Measurements from ENCODE around the gene SATB2.

DNA sequence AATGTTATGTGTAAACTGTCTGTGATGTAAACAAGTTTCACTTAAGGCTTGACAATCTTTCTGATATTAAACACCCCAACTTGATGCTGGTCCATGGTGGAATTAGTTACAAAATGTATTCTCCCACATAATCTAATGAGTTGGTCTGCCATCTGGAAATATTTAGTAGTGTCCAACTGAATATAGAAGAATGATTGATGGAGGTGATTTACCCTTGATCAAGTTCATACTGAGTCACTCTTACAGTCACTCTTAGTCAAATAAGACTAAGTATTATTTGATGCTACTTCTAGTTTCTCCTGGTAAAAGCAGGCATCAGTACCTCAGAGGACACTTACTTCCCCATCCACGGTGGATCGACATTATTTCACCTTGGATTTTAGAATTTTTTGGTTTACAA lies 198.1 kb downstream of the SATB2 start:
- TF ChIP-seq, protein P1, sequence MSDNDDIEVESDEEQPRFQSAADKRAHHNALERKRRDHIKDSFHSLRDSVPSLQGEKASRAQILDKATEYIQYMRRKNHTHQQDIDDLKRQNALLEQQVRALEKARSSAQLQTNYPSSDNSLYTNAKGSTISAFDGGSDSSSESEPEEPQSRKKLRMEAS (CRISPR knock-in tag; IDR thresholded peaks at IDR 0.05) = no peak
- TF ChIP-seq, protein P2, sequence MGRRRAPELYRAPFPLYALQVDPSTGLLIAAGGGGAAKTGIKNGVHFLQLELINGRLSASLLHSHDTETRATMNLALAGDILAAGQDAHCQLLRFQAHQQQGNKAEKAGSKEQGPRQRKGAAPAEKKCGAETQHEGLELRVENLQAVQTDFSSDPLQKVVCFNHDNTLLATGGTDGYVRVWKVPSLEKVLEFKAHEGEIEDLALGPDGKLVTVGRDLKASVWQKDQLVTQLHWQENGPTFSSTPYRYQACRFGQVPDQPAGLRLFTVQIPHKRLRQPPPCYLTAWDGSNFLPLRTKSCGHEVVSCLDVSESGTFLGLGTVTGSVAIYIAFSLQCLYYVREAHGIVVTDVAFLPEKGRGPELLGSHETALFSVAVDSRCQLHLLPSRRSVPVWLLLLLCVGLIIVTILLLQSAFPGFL (CRISPR knock-in tag; IDR thresholded peaks at IDR 0.05; ENCODE audit: borderline replicate concordance) = no peak
- no peak for TF ChIP-seq CTCF (IDR thresholded peaks at IDR 0.05)
- TF ChIP-seq TCF7 (CRISPR knock-in tag; IDR thresholded peaks at IDR 0.05; ENCODE audit: low read depth) = no peak
- TF ChIP-seq ZNF317 (CRISPR knock-in tag; IDR thresholded peaks at IDR 0.05; ENCODE audit: borderline replicate concordance, low read depth) = no peak
- TF ChIP-seq ESRRA (CRISPR knock-in tag; IDR thresholded peaks at IDR 0.05; ENCODE audit: borderline replicate concordance) = no peak
- no peak for TF ChIP-seq CBFB (CRISPR knock-in tag; IDR thresholded peaks at IDR 0.05; ENCODE audit: low read depth)
- no peak for TF ChIP-seq NR2C2 (CRISPR knock-in tag; IDR thresholded peaks at IDR 0.05)
- TF ChIP-seq, protein P3, sequence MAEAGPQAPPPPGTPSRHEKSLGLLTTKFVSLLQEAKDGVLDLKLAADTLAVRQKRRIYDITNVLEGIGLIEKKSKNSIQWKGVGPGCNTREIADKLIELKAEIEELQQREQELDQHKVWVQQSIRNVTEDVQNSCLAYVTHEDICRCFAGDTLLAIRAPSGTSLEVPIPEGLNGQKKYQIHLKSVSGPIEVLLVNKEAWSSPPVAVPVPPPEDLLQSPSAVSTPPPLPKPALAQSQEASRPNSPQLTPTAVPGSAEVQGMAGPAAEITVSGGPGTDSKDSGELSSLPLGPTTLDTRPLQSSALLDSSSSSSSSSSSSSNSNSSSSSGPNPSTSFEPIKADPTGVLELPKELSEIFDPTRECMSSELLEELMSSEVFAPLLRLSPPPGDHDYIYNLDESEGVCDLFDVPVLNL (CRISPR knock-in tag; IDR thresholded peaks at IDR 0.05; ENCODE audit: borderline replicate concordance, low read depth) = no peak
- TF ChIP-seq TEAD4 (CRISPR knock-in tag; IDR thresholded peaks at IDR 0.05) = no peak
- TF ChIP-seq SP1 (CRISPR knock-in tag; conservative IDR thresholded peaks at IDR 0.05) = no peak
- TF ChIP-seq, protein P4, sequence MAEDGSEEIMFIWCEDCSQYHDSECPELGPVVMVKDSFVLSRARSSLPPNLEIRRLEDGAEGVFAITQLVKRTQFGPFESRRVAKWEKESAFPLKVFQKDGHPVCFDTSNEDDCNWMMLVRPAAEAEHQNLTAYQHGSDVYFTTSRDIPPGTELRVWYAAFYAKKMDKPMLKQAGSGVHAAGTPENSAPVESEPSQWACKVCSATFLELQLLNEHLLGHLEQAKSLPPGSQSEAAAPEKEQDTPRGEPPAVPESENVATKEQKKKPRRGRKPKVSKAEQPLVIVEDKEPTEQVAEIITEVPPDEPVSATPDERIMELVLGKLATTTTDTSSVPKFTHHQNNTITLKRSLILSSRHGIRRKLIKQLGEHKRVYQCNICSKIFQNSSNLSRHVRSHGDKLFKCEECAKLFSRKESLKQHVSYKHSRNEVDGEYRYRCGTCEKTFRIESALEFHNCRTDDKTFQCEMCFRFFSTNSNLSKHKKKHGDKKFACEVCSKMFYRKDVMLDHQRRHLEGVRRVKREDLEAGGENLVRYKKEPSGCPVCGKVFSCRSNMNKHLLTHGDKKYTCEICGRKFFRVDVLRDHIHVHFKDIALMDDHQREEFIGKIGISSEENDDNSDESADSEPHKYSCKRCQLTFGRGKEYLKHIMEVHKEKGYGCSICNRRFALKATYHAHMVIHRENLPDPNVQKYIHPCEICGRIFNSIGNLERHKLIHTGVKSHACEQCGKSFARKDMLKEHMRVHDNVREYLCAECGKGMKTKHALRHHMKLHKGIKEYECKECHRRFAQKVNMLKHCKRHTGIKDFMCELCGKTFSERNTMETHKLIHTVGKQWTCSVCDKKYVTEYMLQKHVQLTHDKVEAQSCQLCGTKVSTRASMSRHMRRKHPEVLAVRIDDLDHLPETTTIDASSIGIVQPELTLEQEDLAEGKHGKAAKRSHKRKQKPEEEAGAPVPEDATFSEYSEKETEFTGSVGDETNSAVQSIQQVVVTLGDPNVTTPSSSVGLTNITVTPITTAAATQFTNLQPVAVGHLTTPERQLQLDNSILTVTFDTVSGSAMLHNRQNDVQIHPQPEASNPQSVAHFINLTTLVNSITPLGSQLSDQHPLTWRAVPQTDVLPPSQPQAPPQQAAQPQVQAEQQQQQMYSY (CRISPR knock-in tag; IDR thresholded peaks at IDR 0.05) = no peak
- TF ChIP-seq USF2 (CRISPR knock-in tag; IDR thresholded peaks at IDR 0.05) = no peak
- TF ChIP-seq SMAD3 (CRISPR knock-in tag; IDR thresholded peaks at IDR 0.05; ENCODE audit: borderline replicate concordance) = no peak

Data from WTC11 (cell line).